Central memory CD8-positive, alpha-beta T cell (primary cell): ENCODE measurements around the gene YBEY.

Experiments used
- ATAC-seq: fragments of 150-1000 bp; cut with Tn5 transposase; replicated peaks from 2 replicates; pipeline ENCODE4 v1.10.0; 2022; ENCODE audit warnings: mild to moderate bottlenecking, moderate FRiP score, moderate number of reproducible peaks; ENCODE audit not compliant: poor library complexity, severe bottlenecking; ENCODE audit errors: extremely low read depth
- DNase-seq, 2 donors: peaks; one replicate each; pipeline ENCODE4 v3.0.0; 2021; ENCODE audit warnings: low spot score in 2 of 2
- H3K27ac Mint-ChIP-seq: one replicate; pipeline ENCODE4 v1.8.0; 2022; ENCODE audit warnings: low read depth, mild to moderate bottlenecking, moderate library complexity, mixed read lengths
- H3K27me3 Mint-ChIP-seq: one replicate; pipeline ENCODE4 v1.8.0; 2022; ENCODE audit warnings: mixed read lengths
- H3K36me3 Mint-ChIP-seq: one replicate; pipeline ENCODE4 v1.8.0; 2022; ENCODE audit warnings: mild to moderate bottlenecking, moderate library complexity, mixed read lengths; ENCODE audit not compliant: insufficient read depth
- H3K4me1 Mint-ChIP-seq: one replicate; pipeline ENCODE4 v1.8.0; 2022; ENCODE audit warnings: mixed read lengths
- H3K4me3 Mint-ChIP-seq: one replicate; pipeline ENCODE4 v1.8.0; 2022; ENCODE audit warnings: mild to moderate bottlenecking, moderate library complexity, mixed read lengths
- H3K9me3 Mint-ChIP-seq: one replicate; pipeline ENCODE4 v1.8.0; 2022; ENCODE audit warnings: mixed read lengths

The YBEY gene

GRCh38 chr21:46269466-46269865 is 16.7 kb upstream of the YBEY start:
- Mint-ChIP-seq H3K27me3 (no peaks in the 10 kb centered on the region), H3K4me3 (no peak overlapping the region)

GRCh38 chr21:46273341-46273740 is 12.8 kb upstream of the YBEY start:
- Mint-ChIP-seq H3K9me3 (no peaks in the 10 kb centered on the region), H3K27me3 (no peaks in the 10 kb centered on the region), H3K27ac (no peak overlapping the region), H3K4me1 (no peaks in the 10 kb centered on the region), H3K4me3 (no peak overlapping the region), H3K36me3 (peaks cover 85% of the 10 kb centered on the region)
- no peak for ATAC-seq
- no peak for DNase-seq

More at GRCh38 chr21:46269466-46269865, 16.7 kb upstream of the YBEY start:
- ATAC-seq = no peak
- Mint-ChIP-seq H3K36me3 (peaks cover 70% of the 10 kb centered on the region), H3K27ac (no peak overlapping the region), H3K4me1 (no peaks in the 10 kb centered on the region), H3K9me3 (no peaks in the 10 kb centered on the region)
- DNase-seq = no peak

GRCh38 chr21:46274797-46275390 is 11.2 kb upstream of the YBEY start:
- ATAC-seq = no peak
- no peak overlapping the region for H3K4me3 Mint-ChIP-seq
- no peaks in the 10 kb centered on the region for H3K27me3 Mint-ChIP-seq
- H3K27ac Mint-ChIP-seq = no peak overlapping the region
- peaks cover 87% of the 10 kb centered on the region for H3K36me3 Mint-ChIP-seq
- no peaks in the 10 kb centered on the region for H3K4me1 Mint-ChIP-seq
- no peak for DNase-seq
- H3K9me3 Mint-ChIP-seq = no peaks in the 10 kb centered on the region

GRCh38 chr21:46284077-46284644 is 2.0 kb upstream of the YBEY start:
- H3K4me1 Mint-ChIP-seq = peaks cover 42% of the 10 kb centered on the region
- H3K4me3 Mint-ChIP-seq = peak overlapping the region; percentile 93
- peak overlapping the region; percentile 79 for H3K27ac Mint-ChIP-seq
- H3K9me3 Mint-ChIP-seq = no peaks in the 10 kb centered on the region
- no peak for ATAC-seq
- H3K27me3 Mint-ChIP-seq = no peaks in the 10 kb centered on the region
- no peak for DNase-seq
- H3K36me3 Mint-ChIP-seq = peaks cover 33% of the 10 kb centered on the region

GRCh38 chr21:46284733-46285132 is 1.4 kb upstream of the YBEY start:
- Mint-ChIP-seq H3K4me1 (peaks cover 46% of the 10 kb centered on the region), H3K4me3 (peak overlapping the region; percentile 93), H3K27ac (peak overlapping the region; percentile 94), H3K36me3 (peaks cover 27% of the 10 kb centered on the region), H3K27me3 (no peaks in the 10 kb centered on the region), H3K9me3 (no peaks in the 10 kb centered on the region)
- DNase-seq (no peak), ATAC-seq (no peak)

GRCh38 chr21:46285206-46285661 is 908 bp upstream of the YBEY start, which contains the start of gene MCM3AP:
MCM3AP (minus strand) TSS chr21:46285611; CDS start chr21:46285286, 325 bp downstream.
- H3K9me3 Mint-ChIP-seq = no peaks in the 10 kb centered on the region
- peaks cover 48% of the 10 kb centered on the region for H3K4me1 Mint-ChIP-seq
- peak within 1 kb of the TSS; percentile 93 for H3K4me3 Mint-ChIP-seq
- peaks cover 22% of the 10 kb centered on the region for H3K36me3 Mint-ChIP-seq
- peak within 1 kb of the TSS; percentile 94 for H3K27ac Mint-ChIP-seq
- no peak for DNase-seq
- no peak for ATAC-seq
- no peaks in the 10 kb centered on the region for H3K27me3 Mint-ChIP-seq

GRCh38 chr21:46286648-46287002 is 483 bp downstream of the YBEY start:
- Mint-ChIP-seq H3K36me3 (peaks cover 12% of the 10 kb centered on the region), H3K27me3 (no peaks in the 10 kb centered on the region), H3K4me3 (peak overlapping the region; percentile 93), H3K27ac (peak overlapping the region; percentile 94), H3K9me3 (no peaks in the 10 kb centered on the region), H3K4me1 (peaks cover 38% of the 10 kb centered on the region)
- peak; percentile 43 for ATAC-seq
- DNase-seq = no peak

- ATAC-seq (no peak), DNase-seq (no peak)
- Mint-ChIP-seq H3K27me3 (no peaks in the 10 kb centered on the region), H3K36me3 (peaks cover 8% of the 10 kb centered on the region), H3K9me3 (no peaks in the 10 kb centered on the region), H3K4me1 (peaks cover 38% of the 10 kb centered on the region), H3K27ac (peak overlapping the region; percentile 94), H3K4me3 (no peak overlapping the region)
These were observed 1.4 kb downstream of the YBEY start for GRCh38 chr21:46287541-46287940.

GRCh38 chr21:46289655-46290179 is 3.6 kb downstream of the YBEY start:
- Mint-ChIP-seq H3K36me3 (peaks cover 8% of the 10 kb centered on the region), H3K27ac (no peak overlapping the region), H3K9me3 (no peaks in the 10 kb centered on the region), H3K27me3 (no peaks in the 10 kb centered on the region), H3K4me1 (peaks cover 29% of the 10 kb centered on the region), H3K4me3 (no peak overlapping the region)
- DNase-seq (no peak), ATAC-seq (no peak)

GRCh38 chr21:46291561-46291960 is 5.4 kb downstream of the YBEY start:
- no peak overlapping the region for H3K4me3 Mint-ChIP-seq
- peaks cover 4% of the 10 kb centered on the region for H3K36me3 Mint-ChIP-seq
- DNase-seq (no peak), ATAC-seq (no peak)
- H3K27ac Mint-ChIP-seq = no peak overlapping the region
- no peaks in the 10 kb centered on the region for H3K27me3 Mint-ChIP-seq
- H3K9me3 Mint-ChIP-seq = no peaks in the 10 kb centered on the region
- peaks cover 17% of the 10 kb centered on the region for H3K4me1 Mint-ChIP-seq

GRCh38 chr21:46294647-46295176 is 8.6 kb downstream of the YBEY start:
- Mint-ChIP-seq H3K9me3 (no peaks in the 10 kb centered on the region), H3K27ac (no peak overlapping the region)

GRCh38 chr21:46295177-46295770 is 9.1 kb downstream of the YBEY start:
- Mint-ChIP-seq H3K36me3 (peaks cover 3% of the 10 kb centered on the region), H3K27me3 (no peaks in the 10 kb centered on the region), H3K4me1 (no peaks in the 10 kb centered on the region), H3K27ac (no peak overlapping the region), H3K9me3 (no peaks in the 10 kb centered on the region), H3K4me3 (no peak overlapping the region)
- ATAC-seq (no peak), DNase-seq (no peak)

More at GRCh38 chr21:46294647-46295176, 8.6 kb downstream of the YBEY start:
- no peak overlapping the region for H3K4me3 Mint-ChIP-seq
- DNase-seq = no peak
- peaks cover 3% of the 10 kb centered on the region for H3K36me3 Mint-ChIP-seq
- peaks cover 3% of the 10 kb centered on the region for H3K4me1 Mint-ChIP-seq
- no peak for ATAC-seq
- H3K27me3 Mint-ChIP-seq = no peaks in the 10 kb centered on the region
